ENCODE measurements around the gene ANXA4. TPM values are rescaled to one million over a fixed set of nuclear protein-coding genes. Genes with fewer than 3 reads are reported as not detected.
A peak's percentile ranks its signal among the peaks of the same experiment; 100 is the strongest.

Gene ANXA4
- polyA plus RNA-seq, 1 of the 3 experiments (the other 2 are of a cell fraction): 137 TPM

DNA sequence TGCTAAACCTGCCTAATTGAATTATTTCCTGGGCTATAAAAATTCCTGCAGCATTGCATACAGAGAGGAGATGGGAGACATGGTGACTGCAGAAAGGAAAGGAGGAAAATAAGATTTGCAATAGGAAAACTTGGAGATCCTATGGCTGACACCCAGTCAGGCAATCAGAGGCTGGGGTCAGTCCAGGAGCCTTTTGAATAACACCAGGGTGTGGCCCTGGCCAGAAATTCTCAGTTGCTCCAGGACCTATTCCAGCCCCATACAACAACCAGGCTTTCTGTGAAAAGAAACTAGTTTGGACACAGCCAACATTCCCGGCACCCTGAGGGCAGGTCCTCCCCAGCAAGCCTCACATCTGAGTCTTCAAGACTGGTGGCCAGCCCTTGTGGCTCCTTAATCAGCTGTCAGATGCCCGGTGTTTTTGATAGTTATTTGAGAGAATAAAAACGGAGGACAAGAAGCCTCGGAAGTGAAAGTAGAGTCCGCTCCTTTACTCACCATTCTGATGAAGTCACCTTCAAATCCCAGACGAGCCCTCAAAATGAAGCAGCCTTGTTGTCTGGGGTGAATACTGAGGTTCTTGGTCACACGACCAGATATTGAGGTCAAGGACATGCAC lies 56.5 kb downstream of the ANXA4 start (continued):
- TF ChIP-seq EP300 (IDR thresholded peaks at IDR 0.05; ENCODE audit: borderline replicate concordance in 1 of 2, low read depth in 1 of 2, low read length in 1 of 2) (no peak), TEAD4 (IDR thresholded peaks at IDR 0.05; ENCODE audit: borderline replicate concordance, insufficient read depth) (0 out of 2 replicates have a peak, but pooled peaks have one; percentile 15), TCF12 (IDR thresholded peaks at IDR 0.05) (no peak), SIN3A (IDR thresholded peaks at IDR 0.05; ENCODE audit: borderline replicate concordance, low read depth, low read length) (no peak), GATA2 (CRISPR knock-in tag; IDR thresholded peaks at IDR 0.05) (no peak), RCOR1 (IDR thresholded peaks at IDR 0.05; ENCODE audit: low read length) (no peak), NFIC (IDR thresholded peaks at IDR 0.05; ENCODE audit: borderline replicate concordance) (no peak), RAD21 (IDR thresholded peaks at IDR 0.05; ENCODE audit: low read length) (no peak), JUND (IDR thresholded peaks at IDR 0.05) (no peak), TAF1 (IDR thresholded peaks at IDR 0.05; ENCODE audit: borderline replicate concordance, low read depth, low read length) (no peak), RFX5 (IDR thresholded peaks at IDR 0.05; ENCODE audit: low read length) (no peak), ELF1 (IDR thresholded peaks at IDR 0.05) (no peak), RXRA (IDR thresholded peaks at IDR 0.05; ENCODE audit: borderline replicate concordance, low read depth) (no peak), SMC3 (IDR thresholded peaks at IDR 0.05; ENCODE audit: low read depth, low read length) (no peak)

DNA sequence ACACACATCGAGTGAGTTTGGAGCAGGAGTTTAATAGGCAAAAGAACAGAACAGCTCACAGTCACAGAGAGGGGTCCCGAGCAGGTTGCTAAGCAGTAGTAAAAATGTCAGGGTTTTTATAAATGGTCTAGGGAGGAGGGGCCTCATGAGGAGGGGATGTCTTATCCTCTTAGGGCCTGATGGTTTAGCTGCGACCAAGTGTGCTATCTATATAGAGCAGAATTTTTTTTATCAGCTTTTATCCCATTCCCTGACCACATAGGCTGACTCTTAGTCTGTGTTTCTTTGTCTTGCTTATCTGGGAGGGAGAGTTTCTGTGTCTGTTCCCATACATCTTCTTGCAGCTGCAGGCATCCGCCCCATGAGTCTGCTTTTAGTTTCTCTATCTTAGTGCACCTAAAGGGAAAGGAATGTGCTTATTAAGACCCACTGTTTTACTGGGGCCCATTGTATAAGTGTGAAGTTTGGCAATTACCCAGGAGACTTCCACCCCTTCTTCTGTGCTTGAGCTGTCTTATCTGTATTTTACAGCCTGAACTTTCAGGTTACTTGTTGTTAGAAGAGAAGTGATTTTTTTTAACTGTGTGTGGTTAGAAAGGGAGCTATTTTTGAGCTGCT lies 57.1 kb downstream of the ANXA4 start:
- Histone ChIP-seq H4K20me1 (ENCODE audit: insufficient read depth) (no peaks in the 10 kb centered on the region), H3K27ac (ENCODE audit: low read depth in 2 of 2, low read length in 1 of 2) (peak overlapping the region; percentile 65 to 66), H2AFZ (ENCODE audit: low read depth) (peak overlapping the region; percentile 49; the same call in 1 of the 2 replicates), H3K9me2 (no peaks in the 10 kb centered on the region), H3K9ac (peak overlapping the region; percentile 54; the same call in 1 of the 2 replicates), H3K4me3 (ENCODE audit: low read depth in 2 of 2, low read length in 1 of 2) (peak overlapping the region in 1 of 2 experiments; percentile 30; a peak in 2 of 4 replicates), H3K36me3 (replicated peaks in 1 of 2; ENCODE audit: control insufficient read depth in 1 of 2, insufficient read depth in 2 of 2, low read length in 1 of 2) (peaks cover 0 to 3% of the 10 kb centered on the region in 2 experiments), H3K4me1 (ENCODE audit: control insufficient read depth in 1 of 2, insufficient read depth in 2 of 2, low read depth in 1 of 2, low read length in 1 of 2) (peaks cover 14 to 17% of the 10 kb centered on the region in 2 experiments; a peak in 3 of 4 replicates), H3K79me2 (ENCODE audit: insufficient read depth) (no peaks in the 10 kb centered on the region), H3F3A (replicated peaks; ENCODE audit: insufficient read depth) (peaks cover 4% of the 10 kb centered on the region), H3K27me3 (ENCODE audit: insufficient read depth) (no peaks in the 10 kb centered on the region), H3K4me2 (peak overlapping the region; percentile 69), H3K9me3 (no peaks in the 10 kb centered on the region)
- POLR2A ChIA-PET: no interaction called here
- no peak for DNase-seq
- no peak for TF ChIP-seq POLR2AphosphoS5 (IDR thresholded peaks at IDR 0.05; ENCODE audit: low read depth, low read length)
- TF ChIP-seq EZH2phosphoT487 (IDR thresholded peaks at IDR 0.05; ENCODE audit: borderline replicate concordance, low read depth): no peak
- no peak for TF ChIP-seq GATA2 (CRISPR knock-in tag; IDR thresholded peaks at IDR 0.05)
- 49% methylated on average over 4 of the region's 4 CpGs for whole genome bisulfite sequencing (ENCODE audit: low lambda C conversion rate)
- CTCF ChIA-PET: interaction anchor here (1.4 to 5.5 kb wide), 3 partner anchors 16 to 78 kb away, joined by 3 to 37 read pairs (median 27); no protein-coding TSS in a partner anchor

DNA sequence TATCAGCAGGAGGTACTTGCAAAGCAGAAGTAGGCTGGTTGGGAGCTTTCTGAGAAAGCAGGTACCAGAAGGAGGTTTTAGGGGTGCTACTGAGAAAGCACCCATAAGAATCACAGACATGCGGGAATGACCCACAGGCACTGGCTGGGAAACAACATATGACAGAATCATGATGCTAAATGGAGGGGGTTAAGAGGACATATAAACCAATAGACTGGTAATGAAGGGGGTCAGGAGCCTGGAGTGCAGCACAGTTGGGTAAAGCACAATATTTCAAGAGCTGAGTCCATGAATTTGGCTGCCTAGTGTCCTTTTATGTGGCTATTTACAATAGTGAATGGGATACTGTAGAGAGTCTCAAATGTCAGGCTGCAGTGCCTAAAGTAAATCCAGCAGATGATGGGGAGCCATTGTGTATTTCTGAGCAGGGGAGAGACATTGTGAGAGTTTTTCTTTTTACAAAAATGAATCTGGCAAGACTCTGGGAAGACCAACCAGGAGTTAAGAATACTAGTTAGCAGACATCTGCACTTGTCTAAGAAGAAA lies 59.9 kb downstream of the ANXA4 start:
- Histone ChIP-seq H3K9ac (no peak overlapping the region), H3K9me2 (no peaks in the 10 kb centered on the region), H3F3A (replicated peaks; ENCODE audit: insufficient read depth) (peaks cover 4% of the 10 kb centered on the region), H3K4me1 (ENCODE audit: control insufficient read depth in 1 of 2, insufficient read depth in 2 of 2, low read depth in 1 of 2, low read length in 1 of 2) (peaks cover 17 to 19% of the 10 kb centered on the region in 2 experiments; a peak in 3 of 4 replicates), H3K79me2 (ENCODE audit: insufficient read depth) (no peaks in the 10 kb centered on the region), H4K20me1 (ENCODE audit: insufficient read depth) (no peaks in the 10 kb centered on the region), H3K4me3 (ENCODE audit: low read depth in 2 of 2, low read length in 1 of 2) (no peak overlapping the region), H3K27me3 (ENCODE audit: insufficient read depth) (no peaks in the 10 kb centered on the region), H3K4me2 (no peak overlapping the region), H3K27ac (ENCODE audit: low read depth in 2 of 2, low read length in 1 of 2) (no peak overlapping the region), H3K36me3 (replicated peaks in 1 of 2; ENCODE audit: control insufficient read depth in 1 of 2, insufficient read depth in 2 of 2, low read length in 1 of 2) (peaks cover 0 to 4% of the 10 kb centered on the region in 2 experiments), H3K9me3 (no peaks in the 10 kb centered on the region), H2AFZ (ENCODE audit: low read depth) (no peak overlapping the region)
- POLR2A ChIA-PET: no interaction called here
- no peak for DNase-seq
- 91% methylated on average over 1 of the region's 1 CpG for WGBS (ENCODE audit: low lambda C conversion rate)
- CTCF ChIA-PET: interaction anchor here (5.5 to 5.8 kb wide), 2 partner anchors 15 to 77 kb away, joined by 37 to 38 read pairs; no protein-coding TSS in a partner anchor
- TF ChIP-seq FOSL2 (IDR thresholded peaks at IDR 0.05; ENCODE audit: borderline replicate concordance, low read depth) (no peak), POLR2AphosphoS5 (IDR thresholded peaks at IDR 0.05; ENCODE audit: low read depth, low read length) (no peak), FOXM1 (IDR thresholded peaks at IDR 0.05; ENCODE audit: low read depth) (no peak), RCOR1 (IDR thresholded peaks at IDR 0.05; ENCODE audit: low read length) (no peak), SMC3 (IDR thresholded peaks at IDR 0.05; ENCODE audit: low read depth, low read length) (no peak), TCF12 (IDR thresholded peaks at IDR 0.05) (no peak), RAD21 (IDR thresholded peaks at IDR 0.05; ENCODE audit: low read length) (no peak), MXI1 (IDR thresholded peaks at IDR 0.05; ENCODE audit: low read depth, low read length) (no peak), CHD2 (IDR thresholded peaks at IDR 0.05; ENCODE audit: low read length, partially characterized antibody) (no peak), EZH2phosphoT487 (IDR thresholded peaks at IDR 0.05; ENCODE audit: borderline replicate concordance, low read depth) (no peak), FOXJ3 (CRISPR knock-in tag; IDR thresholded peaks at IDR 0.05) (no peak), YY1 (IDR thresholded peaks at IDR 0.05; ENCODE audit: low read depth) (no peak), GABPA (IDR thresholded peaks at IDR 0.05; ENCODE audit: low read depth) (no peak)
- TF ChIP-seq, protein P1, sequence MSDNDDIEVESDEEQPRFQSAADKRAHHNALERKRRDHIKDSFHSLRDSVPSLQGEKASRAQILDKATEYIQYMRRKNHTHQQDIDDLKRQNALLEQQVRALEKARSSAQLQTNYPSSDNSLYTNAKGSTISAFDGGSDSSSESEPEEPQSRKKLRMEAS (IDR thresholded peaks at IDR 0.05; ENCODE audit: low read depth): no peak
- TF ChIP-seq, protein P2, sequence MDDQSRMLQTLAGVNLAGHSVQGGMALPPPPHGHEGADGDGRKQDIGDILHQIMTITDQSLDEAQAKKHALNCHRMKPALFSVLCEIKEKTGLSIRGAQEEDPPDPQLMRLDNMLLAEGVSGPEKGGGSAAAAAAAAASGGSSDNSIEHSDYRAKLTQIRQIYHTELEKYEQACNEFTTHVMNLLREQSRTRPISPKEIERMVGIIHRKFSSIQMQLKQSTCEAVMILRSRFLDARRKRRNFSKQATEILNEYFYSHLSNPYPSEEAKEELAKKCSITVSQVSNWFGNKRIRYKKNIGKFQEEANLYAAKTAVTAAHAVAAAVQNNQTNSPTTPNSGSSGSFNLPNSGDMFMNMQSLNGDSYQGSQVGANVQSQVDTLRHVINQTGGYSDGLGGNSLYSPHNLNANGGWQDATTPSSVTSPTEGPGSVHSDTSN (IDR thresholded peaks at IDR 0.05): no peak

Measured in SK-N-SH (cell line).